ENCODE measurements around the gene STAMBP.
"Not testable (repeated sequence)": the region's sequence is repeated elsewhere in the genome, so short reads cannot be mapped to it uniquely, and the experiment has no call there.

The STAMBP gene

GRCh38 chr2:73894877-73895276 is 66.1 kb downstream of the STAMBP start:
- no peaks in the 10 kb centered on the region for H3K9me3 ChIP-seq (ENCODE audit: control insufficient read depth in 2 of 2, low read length in 2 of 2)
- H3K36me3 ChIP-seq (ENCODE audit: control insufficient read depth in 2 of 2, insufficient read depth in 2 of 2, low read length in 2 of 2), result no peaks in the 10 kb centered on the region
- no peaks in the 10 kb centered on the region for H3K27me3 ChIP-seq (ENCODE audit: control insufficient read depth in 2 of 2, insufficient read depth in 2 of 2, low read length in 2 of 2)
- peak overlapping the region in 1 of 2 donors; percentile 56 for H3K9ac ChIP-seq (ENCODE audit: low read depth in 1 of 2, low read length in 2 of 2)
- peak overlapping the region; percentile 77 to 81 for H3K27ac ChIP-seq (ENCODE audit: low read depth in 2 of 2, low read length in 2 of 2)
- H3K4me3 ChIP-seq (ENCODE audit: low read length in 2 of 2), result peak overlapping the region; percentile 21 to 72
- H3K4me1 ChIP-seq (ENCODE audit: control insufficient read depth in 2 of 2, insufficient read depth in 2 of 2, low read length in 2 of 2), result peaks cover 2 to 4% of the 10 kb centered on the region in 2 donors

- Histone ChIP-seq H3K9me3 (ENCODE audit: control insufficient read depth in 2 of 2, low read length in 2 of 2) (no peaks in the 10 kb centered on the region), H3K9ac (ENCODE audit: low read depth in 1 of 2, low read length in 2 of 2) (no peak overlapping the region), H3K27ac (ENCODE audit: low read depth in 2 of 2, low read length in 2 of 2) (no peak overlapping the region), H3K4me1 (ENCODE audit: control insufficient read depth in 2 of 2, insufficient read depth in 2 of 2, low read length in 2 of 2) (peaks cover 2 to 4% of the 10 kb centered on the region in 2 donors), H3K27me3 (ENCODE audit: control insufficient read depth in 2 of 2, insufficient read depth in 2 of 2, low read length in 2 of 2) (no peaks in the 10 kb centered on the region), H3K4me3 (ENCODE audit: low read length in 2 of 2) (peak overlapping the region in 1 of 2 donors; percentile 72), H3K36me3 (ENCODE audit: control insufficient read depth in 2 of 2, insufficient read depth in 2 of 2, low read length in 2 of 2) (no peaks in the 10 kb centered on the region)
Observed at GRCh38 chr2:73895473-73895872, 66.7 kb downstream of the STAMBP start.

GRCh38 chr2:73896362-73897239 is 67.8 kb downstream of the STAMBP start:
- Histone ChIP-seq H3K9ac (ENCODE audit: low read depth in 1 of 2, low read length in 2 of 2) (peak overlapping the region; percentile 14 to 24), H3K9me3 (ENCODE audit: control insufficient read depth in 2 of 2, low read length in 2 of 2) (no peaks in the 10 kb centered on the region), H3K36me3 (ENCODE audit: control insufficient read depth in 2 of 2, insufficient read depth in 2 of 2, low read length in 2 of 2) (no peaks in the 10 kb centered on the region), H3K4me3 (ENCODE audit: low read length in 2 of 2) (peak overlapping the region; percentile 14 to 59), H3K27me3 (ENCODE audit: control insufficient read depth in 2 of 2, insufficient read depth in 2 of 2, low read length in 2 of 2) (no peaks in the 10 kb centered on the region), H3K4me1 (ENCODE audit: control insufficient read depth in 2 of 2, insufficient read depth in 2 of 2, low read length in 2 of 2) (peaks cover 2 to 4% of the 10 kb centered on the region in 2 donors), H3K27ac (ENCODE audit: low read depth in 2 of 2, low read length in 2 of 2) (peak overlapping the region; percentile 30 to 68)

- H3K4me3 ChIP-seq (ENCODE audit: low read length in 2 of 2), result peak overlapping the region; percentile 14 to 44
- H3K27ac ChIP-seq (ENCODE audit: low read depth in 2 of 2, low read length in 2 of 2), result peak overlapping the region; percentile 30 to 68
- H3K9me3 ChIP-seq (ENCODE audit: control insufficient read depth in 2 of 2, low read length in 2 of 2), result no peaks in the 10 kb centered on the region
- H3K4me1 ChIP-seq (ENCODE audit: control insufficient read depth in 2 of 2, insufficient read depth in 2 of 2, low read length in 2 of 2), result peaks cover 2 to 4% of the 10 kb centered on the region in 2 donors
- peaks cover 0 to 3% of the 10 kb centered on the region in 2 donors for H3K27me3 ChIP-seq (ENCODE audit: control insufficient read depth in 2 of 2, insufficient read depth in 2 of 2, low read length in 2 of 2)
- H3K9ac ChIP-seq (ENCODE audit: low read depth in 1 of 2, low read length in 2 of 2), result peak overlapping the region in 1 of 2 donors; percentile 14
- H3K36me3 ChIP-seq (ENCODE audit: control insufficient read depth in 2 of 2, insufficient read depth in 2 of 2, low read length in 2 of 2), result no peaks in the 10 kb centered on the region
Observed at GRCh38 chr2:73897240-73897583, 68.5 kb downstream of the STAMBP start.

GRCh38 chr2:73897934-73898333 is 69.2 kb downstream of the STAMBP start:
- Histone ChIP-seq H3K4me1 (ENCODE audit: control insufficient read depth in 2 of 2, insufficient read depth in 2 of 2, low read length in 2 of 2) (peaks cover 2 to 4% of the 10 kb centered on the region in 2 donors), H3K4me3 (ENCODE audit: low read length in 2 of 2) (peak overlapping the region in 1 of 2 donors; percentile 44), H3K27ac (ENCODE audit: low read depth in 2 of 2, low read length in 2 of 2) (peak overlapping the region; percentile 30 to 68), H3K36me3 (ENCODE audit: control insufficient read depth in 2 of 2, insufficient read depth in 2 of 2, low read length in 2 of 2) (no peaks in the 10 kb centered on the region), H3K9ac (ENCODE audit: low read depth in 1 of 2, low read length in 2 of 2) (no peak overlapping the region), H3K27me3 (ENCODE audit: control insufficient read depth in 2 of 2, insufficient read depth in 2 of 2, low read length in 2 of 2) (peaks cover 0 to 3% of the 10 kb centered on the region in 2 donors), H3K9me3 (ENCODE audit: control insufficient read depth in 2 of 2, low read length in 2 of 2) (no peaks in the 10 kb centered on the region)

GRCh38 chr2:73899801-73900336 is 71.1 kb downstream of the STAMBP start:
- peaks cover 2 to 4% of the 10 kb centered on the region in 2 donors for H3K4me1 ChIP-seq (ENCODE audit: control insufficient read depth in 2 of 2, insufficient read depth in 2 of 2, low read length in 2 of 2)
- H3K9ac ChIP-seq (ENCODE audit: low read depth in 1 of 2, low read length in 2 of 2), result no peak overlapping the region
- no peak overlapping the region for H3K27ac ChIP-seq (ENCODE audit: low read depth in 2 of 2, low read length in 2 of 2)
- H3K9me3 ChIP-seq (ENCODE audit: control insufficient read depth in 2 of 2, low read length in 2 of 2), result no peaks in the 10 kb centered on the region
- H3K36me3 ChIP-seq (ENCODE audit: control insufficient read depth in 2 of 2, insufficient read depth in 2 of 2, low read length in 2 of 2), result no peaks in the 10 kb centered on the region
- H3K27me3 ChIP-seq (ENCODE audit: control insufficient read depth in 2 of 2, insufficient read depth in 2 of 2, low read length in 2 of 2), result peaks cover 0 to 3% of the 10 kb centered on the region in 2 donors
- no peak overlapping the region for H3K4me3 ChIP-seq (ENCODE audit: low read length in 2 of 2)

- Histone ChIP-seq H3K27me3 (ENCODE audit: control insufficient read depth in 2 of 2, insufficient read depth in 2 of 2, low read length in 2 of 2) (peaks cover 0 to 3% of the 10 kb centered on the region in 2 donors), H3K9me3 (ENCODE audit: control insufficient read depth in 2 of 2, low read length in 2 of 2) (no peaks in the 10 kb centered on the region), H3K36me3 (ENCODE audit: control insufficient read depth in 2 of 2, insufficient read depth in 2 of 2, low read length in 2 of 2) (no peaks in the 10 kb centered on the region), H3K4me3 (ENCODE audit: low read length in 2 of 2) (no peak overlapping the region), H3K4me1 (ENCODE audit: control insufficient read depth in 2 of 2, insufficient read depth in 2 of 2, low read length in 2 of 2) (peaks cover 2 to 4% of the 10 kb centered on the region in 2 donors), H3K27ac (ENCODE audit: low read depth in 2 of 2, low read length in 2 of 2) (no peak overlapping the region), H3K9ac (ENCODE audit: low read depth in 1 of 2, low read length in 2 of 2) (no peak overlapping the region)
Observed at GRCh38 chr2:73901143-73901542, 72.4 kb downstream of the STAMBP start.

GRCh38 chr2:73902284-73902683 is 73.5 kb downstream of the STAMBP start:
- no peaks in the 10 kb centered on the region for H3K36me3 ChIP-seq (ENCODE audit: control insufficient read depth in 2 of 2, insufficient read depth in 2 of 2, low read length in 2 of 2)
- H3K4me3 ChIP-seq (ENCODE audit: low read length in 2 of 2), result no peak overlapping the region

GRCh38 chr2:73903313-73903712 is 74.6 kb downstream of the STAMBP start:
- H3K4me1 ChIP-seq (ENCODE audit: control insufficient read depth in 2 of 2, insufficient read depth in 2 of 2, low read length in 2 of 2), result no peaks in the 10 kb centered on the region
- no peak overlapping the region for H3K27ac ChIP-seq (ENCODE audit: low read depth in 2 of 2, low read length in 2 of 2)
- H3K9ac ChIP-seq (ENCODE audit: low read depth in 1 of 2, low read length in 2 of 2), result no peak overlapping the region
- H3K9me3 ChIP-seq (ENCODE audit: control insufficient read depth in 2 of 2, low read length in 2 of 2), result no peaks in the 10 kb centered on the region
- H3K4me3 ChIP-seq (ENCODE audit: low read length in 2 of 2), result no peak overlapping the region
- peaks cover 0 to 3% of the 10 kb centered on the region in 2 donors for H3K27me3 ChIP-seq (ENCODE audit: control insufficient read depth in 2 of 2, insufficient read depth in 2 of 2, low read length in 2 of 2)
- H3K36me3 ChIP-seq (ENCODE audit: control insufficient read depth in 2 of 2, insufficient read depth in 2 of 2, low read length in 2 of 2), result no peaks in the 10 kb centered on the region

More at GRCh38 chr2:73902284-73902683, 73.5 kb downstream of the STAMBP start:
- Histone ChIP-seq H3K27me3 (ENCODE audit: control insufficient read depth in 2 of 2, insufficient read depth in 2 of 2, low read length in 2 of 2) (peaks cover 0 to 3% of the 10 kb centered on the region in 2 donors), H3K9ac (ENCODE audit: low read depth in 1 of 2, low read length in 2 of 2) (no peak overlapping the region), H3K4me1 (ENCODE audit: control insufficient read depth in 2 of 2, insufficient read depth in 2 of 2, low read length in 2 of 2) (peaks cover 2 to 4% of the 10 kb centered on the region in 2 donors), H3K27ac (ENCODE audit: low read depth in 2 of 2, low read length in 2 of 2) (no peak overlapping the region), H3K9me3 (ENCODE audit: control insufficient read depth in 2 of 2, low read length in 2 of 2) (no peaks in the 10 kb centered on the region)

GRCh38 chr2:73903949-73904613 is 75.3 kb downstream of the STAMBP start:
- H3K4me3 ChIP-seq (ENCODE audit: low read length in 2 of 2); H3K27me3 ChIP-seq (ENCODE audit: control insufficient read depth in 2 of 2, insufficient read depth in 2 of 2, low read length in 2 of 2); H3K9me3 ChIP-seq (ENCODE audit: control insufficient read depth in 2 of 2, low read length in 2 of 2); H3K36me3 ChIP-seq (ENCODE audit: control insufficient read depth in 2 of 2, insufficient read depth in 2 of 2, low read length in 2 of 2); H3K4me1 ChIP-seq (ENCODE audit: control insufficient read depth in 2 of 2, insufficient read depth in 2 of 2, low read length in 2 of 2); H3K9ac ChIP-seq (ENCODE audit: low read depth in 1 of 2, low read length in 2 of 2); H3K27ac ChIP-seq (ENCODE audit: low read depth in 2 of 2, low read length in 2 of 2): not testable (repeated sequence)
